Sigmoid colon (tissue), 4 donors: ENCODE results near the gene SNX33.

Source experiments
- CTCF ChIP-seq, 4 experiments: fragments of 450-650 bp in 3 of 4; fragments of 200-600 bp in 1 of 4; IDR thresholded peaks; one replicate each; pipeline ENCODE4 v1.5.1; 2016 to 2019; ENCODE audit warnings: antibody characterized with exemption in 4 of 4, mild to moderate bottlenecking in 3 of 4, moderate library complexity in 2 of 4
- EP300 ChIP-seq, 4 donors: sonication (generic); formaldehyde crosslinking; IDR thresholded peaks; one replicate each; pipeline ENCODE4 v1.6.1; 2017; ENCODE audit warnings: antibody characterized with exemption in 4 of 4
- POLR2A ChIP-seq, 2 donors: fragments of 450-650 bp; IDR thresholded peaks; one replicate each; pipeline ENCODE4 v1.6.1; 2016; ENCODE audit warnings: antibody characterized with exemption in 2 of 2, mild to moderate bottlenecking in 2 of 2, moderate library complexity in 2 of 2
- POLR2AphosphoS5 ChIP-seq, 4 donors: sonication (generic); formaldehyde crosslinking; IDR thresholded peaks; one replicate each; pipeline ENCODE4 v1.6.1; 2017; ENCODE audit warnings: antibody characterized with exemption in 4 of 4

- TF ChIP-seq POLR2A (IDR thresholded peaks at IDR 0.05) (no peak), CTCF (IDR thresholded peaks at IDR 0.05) (no peak), EP300 (IDR thresholded peaks at IDR 0.05) (no peak), POLR2AphosphoS5 (IDR thresholded peaks at IDR 0.05) (no peak)
Observed at GRCh38 chr15:75620058-75620820, 27.5 kb upstream of the SNX33 start.
